ENCODE measurements around the gene EVA1B.

The EVA1B gene

GRCh38 chr1:36279789-36280296, 43.6 kb downstream of the EVA1B start:
- DNase-seq (ENCODE audit: low spot score) (no peak), FAIRE-seq (no peak)

GRCh38 chr1:36279110-36279788, 44.2 kb downstream of the EVA1B start:
- FAIRE-seq (no peak), DNase-seq (ENCODE audit: low spot score) (no peak)

GRCh38 chr1:36276688-36277087, 46.8 kb downstream of the EVA1B start:
- no peak for DNase-seq (ENCODE audit: low spot score)
- no peak for FAIRE-seq

- DNase-seq (ENCODE audit: low spot score) (no peak), FAIRE-seq (no peak)
Observed at GRCh38 chr1:36274201-36274600, 49.2 kb downstream of the EVA1B start.

GRCh38 chr1:36273024-36273423, 50.4 kb downstream of the EVA1B start:
- no peak for FAIRE-seq

More at GRCh38 chr1:36273024-36273423, 50.4 kb downstream of the EVA1B start:
- no peak for DNase-seq (ENCODE audit: low spot score)

All from RCC 7860 (cell line).